Kidney (tissue), 14 donors: ENCODE data around the gene GPC3. TPM values are rescaled to one million over a fixed set of nuclear protein-coding genes. Genes with fewer than 3 reads are reported as not detected.

ENCODE experiments used
- DNase-seq, 5 donors: peaks; one replicate each; pipeline ENCODE4 v3.0.0-alpha.2; 2013 to 2020
- FAIRE-seq: peaks from 2 replicates; lab custom pipeline; 2012; peaks lifted over from hg19 to GRCh38; lab: Jason Lieb, UNC
- H3K27ac ChIP-seq, 2 donors: one replicate each; pipeline ENCODE4 v1.7.0; 2013; ENCODE audit warnings: low read depth in 2 of 2, low read length in 2 of 2, inconsistent platforms in 1 of 2
- H3K27me3 ChIP-seq: one replicate; pipeline ENCODE4 v1.7.1; 2013; ENCODE audit warnings: low read length, inconsistent platforms; ENCODE audit not compliant: control insufficient read depth, insufficient read depth
- H3K36me3 ChIP-seq, 3 donors: one replicate each; pipeline versions ENCODE4 v1.7.0 to v1.7.1; 2013; ENCODE audit warnings: low read length in 3 of 3, control low read depth in 1 of 3, inconsistent platforms in 1 of 3; ENCODE audit not compliant: insufficient read depth in 3 of 3, control insufficient read depth in 2 of 3
- H3K4me1 ChIP-seq, 3 donors: one replicate each; pipeline versions ENCODE4 v1.7.0 to v1.7.1; 2013; ENCODE audit warnings: low read length in 3 of 3, inconsistent platforms in 1 of 3, low read depth in 1 of 3; ENCODE audit not compliant: control insufficient read depth in 2 of 3, insufficient read depth in 2 of 3
- H3K4me3 ChIP-seq, 3 donors: one replicate each; pipeline versions ENCODE4 v1.7.0 to v1.8.1; 2013; ENCODE audit warnings: low read length in 3 of 3, control low read depth in 1 of 3, inconsistent platforms in 1 of 3
- H3K9ac ChIP-seq, 3 donors: one replicate each; pipeline versions ENCODE4 v1.7.0 to v1.7.1; 2013; ENCODE audit warnings: low read length in 3 of 3, control low read depth in 1 of 3, inconsistent platforms in 1 of 3
- H3K9me3 ChIP-seq, 3 donors: one replicate each; pipeline versions ENCODE4 v1.7.0 to v1.7.1; 2013; ENCODE audit warnings: low read length in 3 of 3, control low read depth in 1 of 3, inconsistent platforms in 1 of 3; ENCODE audit not compliant: control insufficient read depth in 2 of 3, insufficient read depth in 1 of 3
- CTCF ChIP-seq: IDR thresholded peaks from 3 replicates; pipeline ENCODE4 v1.5.1; 2012; ENCODE audit warnings: mild to moderate bottlenecking, moderate library complexity, borderline replicate concordance; ENCODE audit not compliant: insufficient read depth; ENCODE audit errors: extremely low read depth
- intact Hi-C: fragments of 100-400 bp; cut with DNase I; formaldehyde crosslinking; loops from one replicate; pipeline ENCODE4 v1.11.1; 2022
- polyA plus RNA-seq: library from polyadenylated mRNA; stranded (reverse); fragments of 350-450 nt; fragmentation: Illumina TruSeq; extraction: RNeasy Lipid Tissue Mini Kit (QIAGEN cat#74804); gene quantifications from one replicate; pipeline ENCODE4 v1.2.3, GENCODE V29; 2014; ENCODE audit warnings: low read depth, low replicate concordance; ENCODE audit not compliant: insufficient read depth
- total RNA-seq: library from RNA; stranded (reverse); fragmentation: NEBNext Ultra II Directional; extraction: Animal tissue kit (Norgen Biotek cat#: 25700); gene quantifications from one replicate; pipeline ENCODE4 v1.2.1, GENCODE V29; 2021
- donor health status: control.
- donor health status: control.
- donor health status: control.
- donor health status: control.
- donor health status: control.
- donor health status: DM: yes; HTN: yes; CAD: no.
- donor health status: Normal renal cell carcinoma (clear cell type).

Gene GPC3
- total and polyA plus RNA-seq, 2 donors from 2014 or later, result 43.0 to 52.5 TPM

- DNase-seq, result no peak
- H3K9me3 ChIP-seq, result no peaks in the 10 kb centered on the region
- intact Hi-C loops, result no loop called here
- H3K27ac ChIP-seq, result no peak overlapping the region
- no peak overlapping the region for H3K4me3 ChIP-seq
- H3K27me3 ChIP-seq, result no peaks in the 10 kb centered on the region
- H3K36me3 ChIP-seq, result no peaks in the 10 kb centered on the region
- no peaks in the 10 kb centered on the region for H3K4me1 ChIP-seq
- no peak for FAIRE-seq
- no peak for TF ChIP-seq CTCF
- H3K9ac ChIP-seq, result no peak overlapping the region
These were observed 338.7 kb downstream of the GPC3 start for GRCh38 chrX:133646719-133647116.

- H3K9ac ChIP-seq, result no peak overlapping the region
- FAIRE-seq, result no peak
- no peaks in the 10 kb centered on the region for H3K27me3 ChIP-seq
- DNase-seq, result no peak
- H3K4me3 ChIP-seq, result no peak overlapping the region
- no peak overlapping the region for H3K27ac ChIP-seq
- no peaks in the 10 kb centered on the region for H3K9me3 ChIP-seq
- TF ChIP-seq CTCF, result no peak
- no peaks in the 10 kb centered on the region for H3K4me1 ChIP-seq
- intact Hi-C loops, result no loop called here
- H3K36me3 ChIP-seq, result no peaks in the 10 kb centered on the region
These were observed 339.2 kb downstream of the GPC3 start for GRCh38 chrX:133645977-133646718.

- no peak for FAIRE-seq
- DNase-seq, result no peak
- no peaks in the 10 kb centered on the region for H3K9me3 ChIP-seq
- no peaks in the 10 kb centered on the region for H3K36me3 ChIP-seq
- H3K4me3 ChIP-seq, result no peak overlapping the region
- TF ChIP-seq CTCF, result no peak
- H3K9ac ChIP-seq, result no peak overlapping the region
- H3K4me1 ChIP-seq, result peaks cover 0 to under 1% (median 0%) of the 10 kb centered on the region in 3 donors
- no peaks in the 10 kb centered on the region for H3K27me3 ChIP-seq
- intact Hi-C loops, result no loop called here
- peak overlapping the region in 1 of 2 donors; percentile 47 for H3K27ac ChIP-seq
These were observed 340.1 kb downstream of the GPC3 start for GRCh38 chrX:133645256-133645655.
